Measurements from ENCODE around the gene FAAP20.
"Not testable (repeated sequence)": the region's sequence is repeated elsewhere in the genome, so short reads cannot be mapped to it uniquely, and the experiment has no call there.

The FAAP20 gene

DNA sequence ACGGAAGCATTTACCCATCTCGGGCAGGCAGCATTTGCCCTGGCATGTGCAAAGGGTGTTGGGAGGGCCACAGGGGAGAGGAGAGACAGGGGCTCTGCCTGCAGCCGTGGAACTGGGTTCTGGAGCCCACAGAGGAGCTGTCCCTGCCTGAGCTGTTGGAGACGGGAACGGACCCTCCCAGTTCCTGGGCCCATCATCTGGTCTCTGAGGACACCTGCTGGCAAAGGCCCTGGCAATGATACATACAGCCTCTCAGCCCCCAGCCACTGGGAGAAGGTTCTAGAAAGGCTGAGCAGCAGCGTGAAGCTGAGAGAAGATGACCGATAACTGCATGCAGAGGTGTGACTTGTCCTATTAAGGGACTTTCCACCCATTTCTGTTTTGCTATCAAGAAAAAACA, 31.4 kb downstream of the FAAP20 start:
- in situ Hi-C loops (cut with MboI; ENCODE audit: low sequenced_read_pairs), result no loop called here

DNA sequence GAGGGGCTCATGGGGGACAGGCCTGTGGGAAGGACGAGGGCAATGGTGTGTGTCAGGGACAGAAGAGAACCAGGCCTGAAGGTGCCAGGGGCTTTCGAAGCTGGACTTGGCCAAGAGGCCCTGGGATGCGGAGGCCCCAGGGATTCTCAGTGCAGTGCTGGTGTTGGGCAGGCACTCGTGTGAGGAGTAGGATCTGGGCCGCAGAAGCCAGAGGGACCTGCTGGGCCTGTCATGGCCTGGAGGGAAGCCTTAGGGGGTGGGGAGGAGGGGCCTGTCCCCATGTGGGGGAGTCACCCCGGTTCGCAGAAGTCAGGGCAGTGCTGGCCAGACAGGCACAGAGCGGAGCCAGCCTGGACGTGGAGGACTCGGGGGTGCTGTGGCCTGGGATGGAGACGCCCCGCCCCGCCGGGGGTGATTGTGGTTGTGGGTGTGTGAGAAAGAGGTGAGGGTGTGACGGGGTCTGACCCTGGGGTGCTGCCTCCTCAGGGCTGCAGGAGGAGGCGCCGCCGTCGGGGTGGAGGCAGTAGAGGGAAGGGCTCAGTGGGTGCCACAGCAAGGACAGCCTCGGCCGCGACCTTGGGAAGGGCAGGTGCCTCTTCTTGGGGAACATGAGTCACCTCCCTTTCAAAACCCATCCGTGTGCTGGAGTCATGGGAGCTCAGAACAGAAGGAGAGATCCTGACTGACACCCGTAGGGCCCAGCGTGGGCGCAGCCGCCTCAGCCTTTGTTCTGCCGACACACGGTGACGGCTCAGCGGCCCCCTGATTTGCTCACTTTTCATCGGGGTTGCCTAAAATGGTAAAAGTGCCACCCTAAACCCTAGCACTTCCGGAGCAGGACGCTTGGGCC, 33.9 kb downstream of the FAAP20 start:
- in situ Hi-C loops (cut with MboI; ENCODE audit: low sequenced_read_pairs), result no loop called here

- in situ Hi-C loops (cut with MboI; ENCODE audit: low sequenced_read_pairs), result no loop called here
These were observed 35.4 kb downstream of the FAAP20 start for GRCh38 chr1:2159124-2159523.

DNA sequence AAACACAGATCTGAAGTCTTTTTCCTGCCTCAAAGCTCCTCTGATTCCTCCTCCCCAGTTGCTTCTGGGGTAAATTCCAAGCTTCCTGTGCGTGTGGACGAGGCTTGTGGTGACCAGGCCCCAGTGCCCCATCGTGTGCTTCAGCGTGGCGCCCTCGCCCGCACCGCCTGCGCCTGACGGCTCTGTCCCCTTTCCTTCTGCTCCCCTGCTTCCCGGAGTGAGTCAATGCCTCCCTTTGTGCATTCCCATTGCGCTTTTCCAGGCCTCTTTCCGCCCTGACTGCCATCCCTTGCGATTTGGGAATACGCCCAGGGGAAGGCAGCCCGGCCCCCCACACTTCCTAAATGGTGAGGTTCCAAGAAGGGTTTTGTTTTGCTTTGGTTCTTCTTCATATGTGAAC, 36.3 kb downstream of the FAAP20 start:
- in situ Hi-C loops (cut with MboI; ENCODE audit: low sequenced_read_pairs), result no loop called here

DNA sequence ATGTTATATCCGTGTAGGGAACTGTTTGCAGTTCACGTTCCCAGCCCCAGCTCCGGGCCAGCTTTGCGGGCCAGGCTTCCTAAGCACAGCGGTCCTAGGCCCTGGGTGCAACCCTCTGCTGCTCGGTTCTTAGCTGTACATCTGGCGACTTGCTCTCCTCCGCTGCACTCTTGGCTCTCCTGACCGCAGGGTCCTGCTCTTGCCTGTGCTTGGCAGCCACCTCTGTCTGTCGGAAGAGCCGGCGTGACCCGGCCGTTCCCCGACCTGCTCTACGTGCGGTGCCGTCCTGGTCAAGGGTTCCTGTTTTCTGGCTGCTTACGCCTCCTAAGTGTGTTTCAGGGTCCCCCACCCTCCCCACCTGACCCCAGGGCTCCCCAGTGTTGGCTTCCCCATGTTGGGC, 36.7 kb downstream of the FAAP20 start:
- in situ Hi-C loops (cut with MboI; ENCODE audit: low sequenced_read_pairs), result no loop called here

- in situ Hi-C loops (cut with MboI; ENCODE audit: low sequenced_read_pairs), result no loop called here
These were observed 37.7 kb downstream of the FAAP20 start for GRCh38 chr1:2156866-2157265.

GRCh38 chr1:2155788-2156187, 38.8 kb downstream of the FAAP20 start:
- in situ Hi-C loops (cut with MboI; ENCODE audit: low sequenced_read_pairs), result no loop called here

GRCh38 chr1:2155147-2155598, 39.4 kb downstream of the FAAP20 start:
- in situ Hi-C loops (cut with MboI; ENCODE audit: low sequenced_read_pairs), result no loop called here

GRCh38 chr1:2154022-2154421, 40.5 kb downstream of the FAAP20 start:
- in situ Hi-C loops (cut with MboI; ENCODE audit: low sequenced_read_pairs), result no loop called here

- in situ Hi-C loops (cut with MboI; ENCODE audit: low sequenced_read_pairs), result no loop called here
These were observed 41.6 kb downstream of the FAAP20 start for GRCh38 chr1:2152954-2153353.

- in situ Hi-C loops (cut with MboI; ENCODE audit: low sequenced_read_pairs), result no loop called here
These were observed 42.7 kb downstream of the FAAP20 start for GRCh38 chr1:2151911-2152310.

- in situ Hi-C loops (cut with MboI; ENCODE audit: low sequenced_read_pairs), result no loop called here
These were observed 43.3 kb downstream of the FAAP20 start for GRCh38 chr1:2151252-2151651.

DNA sequence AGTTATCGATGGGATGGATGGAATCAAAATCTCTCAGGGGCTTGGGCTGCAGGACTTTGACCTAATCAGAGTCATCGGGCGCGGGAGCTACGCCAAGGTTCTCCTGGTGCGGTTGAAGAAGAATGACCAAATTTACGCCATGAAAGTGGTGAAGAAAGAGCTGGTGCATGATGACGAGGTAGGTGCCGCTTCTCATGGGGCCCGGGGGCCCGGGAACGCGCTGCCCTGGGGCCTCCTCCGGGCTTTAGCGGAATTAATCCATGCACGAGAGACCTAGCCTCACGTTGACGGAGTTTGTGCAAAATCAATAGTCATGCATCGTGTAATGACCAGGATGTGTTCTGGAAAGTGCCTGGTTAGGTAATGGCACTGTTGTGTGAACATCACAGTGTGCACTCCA, 43.8 kb downstream of the FAAP20 start:
- in situ Hi-C loops (cut with MboI; ENCODE audit: low sequenced_read_pairs), result no loop called here

DNA sequence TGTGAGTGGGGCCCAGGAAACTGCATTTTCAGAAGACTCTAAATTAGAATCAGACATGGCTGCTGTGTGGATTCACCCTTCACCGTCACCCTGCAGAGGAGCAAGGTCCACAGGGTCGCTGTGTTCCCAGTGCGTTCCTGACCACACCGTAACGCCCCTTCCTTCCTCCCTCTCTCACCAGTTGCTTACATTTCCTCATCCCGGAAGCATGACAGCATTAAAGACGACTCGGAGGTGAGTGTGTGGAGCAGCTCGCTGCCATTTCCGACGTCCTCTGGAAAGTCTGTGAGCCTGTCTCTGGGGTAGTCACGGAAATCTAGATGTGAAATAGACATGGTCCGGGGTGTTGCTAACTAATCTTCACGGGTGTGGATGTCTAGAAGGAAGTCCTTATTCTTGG, 45.9 kb downstream of the FAAP20 start:
- in situ Hi-C loops (cut with MboI; ENCODE audit: low sequenced_read_pairs), result no loop called here

GRCh38 chr1:2147869-2148268, 46.7 kb downstream of the FAAP20 start:
- in situ Hi-C loops (cut with MboI; ENCODE audit: low sequenced_read_pairs), result not testable (repeated sequence)

GRCh38 chr1:2146836-2147517, 47.6 kb downstream of the FAAP20 start:
- in situ Hi-C loops (cut with MboI; ENCODE audit: low sequenced_read_pairs), result no loop called here

DNA sequence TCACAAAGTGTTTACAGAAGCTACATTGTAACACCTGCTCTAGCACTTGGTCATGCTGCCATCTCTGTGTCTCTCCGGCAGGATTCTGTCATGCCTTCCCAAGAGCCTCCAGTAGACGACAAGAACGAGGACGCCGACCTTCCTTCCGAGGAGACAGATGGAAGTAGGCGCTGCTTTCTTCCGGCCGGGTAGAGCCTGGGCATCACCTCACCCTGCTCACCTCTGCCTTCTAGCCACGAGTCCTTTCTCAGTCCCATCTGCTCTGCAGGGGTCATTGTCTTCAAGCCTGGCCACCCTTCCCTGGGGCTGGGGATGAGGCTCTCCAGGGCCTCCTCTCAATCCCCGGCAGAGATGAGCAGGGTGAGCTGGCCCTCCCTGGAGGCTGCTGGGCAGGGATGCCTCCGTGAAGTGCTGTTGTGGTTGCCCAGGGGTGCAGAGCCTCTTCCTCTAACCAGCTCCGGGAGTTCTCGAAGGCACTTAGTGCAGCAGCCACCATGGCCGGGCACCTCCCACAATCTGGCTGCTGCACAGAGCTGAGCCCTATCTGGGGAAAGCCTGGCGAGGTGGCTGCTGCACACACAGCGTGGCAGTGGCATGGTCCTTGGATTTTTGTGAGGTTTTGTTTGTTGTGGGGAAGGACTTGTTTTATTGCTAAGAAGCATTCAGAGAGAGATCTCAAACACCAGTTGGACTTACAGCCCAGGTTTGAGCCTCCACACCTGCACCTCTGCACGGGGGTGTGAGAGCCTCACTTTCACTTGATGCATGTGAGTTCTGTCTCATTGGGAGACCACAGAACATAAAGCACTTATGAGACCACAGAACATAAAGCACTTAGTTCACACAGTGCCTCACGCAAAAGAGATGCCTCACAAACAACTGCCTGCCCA, 48.4 kb downstream of the FAAP20 start:
- in situ Hi-C loops (cut with MboI; ENCODE audit: low sequenced_read_pairs), result no loop called here

DNA sequence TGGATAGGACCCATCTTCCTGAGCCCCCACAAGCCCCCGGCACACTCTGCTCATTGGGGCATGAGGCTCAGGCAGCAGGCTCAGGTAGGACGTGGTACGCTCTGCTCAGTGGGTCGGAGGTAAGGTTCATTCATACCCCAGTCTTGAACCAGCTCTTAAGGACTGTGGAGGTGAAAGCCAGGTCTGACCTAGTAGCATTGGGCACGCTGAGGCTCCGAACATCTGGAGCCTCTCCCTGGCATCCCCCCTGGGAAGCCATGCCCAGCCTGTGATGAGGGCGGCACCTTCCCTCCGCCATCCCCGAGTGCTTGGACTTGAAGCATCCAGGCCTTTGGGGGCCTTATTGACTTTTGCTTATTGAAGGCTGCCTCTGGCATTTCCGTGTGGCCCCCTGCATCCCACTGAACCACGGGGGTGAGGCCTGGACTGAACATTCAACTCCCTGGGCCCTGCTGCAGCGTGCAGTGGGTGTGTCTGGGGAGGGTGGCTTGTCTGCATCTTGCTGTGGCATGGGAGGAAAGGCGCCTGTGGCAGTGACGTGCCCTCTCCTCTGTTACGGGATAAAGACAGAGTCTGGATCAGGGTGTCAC, 50.0 kb downstream of the FAAP20 start:
- in situ Hi-C loops (cut with MboI; ENCODE audit: low sequenced_read_pairs), result no loop called here

GRCh38 chr1:2143814-2144500, 50.6 kb downstream of the FAAP20 start:
- in situ Hi-C loops (cut with MboI; ENCODE audit: low sequenced_read_pairs), result no loop called here

- in situ Hi-C loops (cut with MboI; ENCODE audit: low sequenced_read_pairs), result no loop called here
These were observed 53.5 kb downstream of the FAAP20 start for GRCh38 chr1:2141025-2141424.

Measured in hTERT RPE-1 (cell line).